KBM-7 (cell line): ENCODE measurements around the gene SELENOF.

Experiments used
- DNase-seq: peaks from one replicate; pipeline ENCODE4 v3.0.0-alpha.2; 2015
- in situ Hi-C: fragments of 300-500 bp; cut with MboI; formaldehyde crosslinking; loops from 2 replicates; pipeline ENCODE4 v1.14.3; 2020; ENCODE audit warnings: low sequenced_read_pairs, low pct_unique_long_range_greater_than_20kb, mixed read lengths

The SELENOF gene

DNA sequence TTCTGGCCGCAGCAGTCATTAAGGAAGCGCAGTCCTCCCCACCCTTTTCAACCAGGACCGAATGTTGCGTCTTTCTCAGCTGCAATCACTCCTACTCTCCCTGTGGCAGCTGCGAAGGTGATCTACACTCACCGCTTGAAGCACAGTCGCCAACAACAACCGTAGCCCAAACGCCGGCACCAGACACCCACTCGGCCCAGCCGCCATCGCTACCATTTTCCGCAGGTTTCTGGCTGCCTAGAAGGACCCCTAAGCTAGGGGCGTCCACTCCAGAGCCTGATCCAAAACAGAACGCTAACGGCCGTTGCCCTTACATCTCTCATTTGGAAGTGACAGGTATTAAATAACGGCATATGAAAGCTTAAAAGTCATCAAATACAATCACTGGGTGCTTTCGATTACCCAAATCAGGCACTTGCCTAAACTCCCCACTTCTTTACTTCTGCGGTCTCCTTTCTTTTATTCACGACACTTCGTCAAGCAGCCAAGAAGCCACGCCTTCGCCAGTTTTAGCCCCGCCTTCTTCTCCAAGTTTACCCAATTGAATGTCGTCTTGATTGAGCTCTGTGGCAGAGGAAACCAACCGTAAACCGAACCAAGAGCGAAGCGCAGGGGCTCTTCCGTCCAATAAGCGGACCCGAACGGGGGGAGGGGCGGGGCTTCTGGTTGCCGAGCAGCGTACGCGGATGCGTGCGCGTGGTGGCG, at the start of gene SELENOF:
TSS of gene SELENOF (minus strand) at position 231 of the 705 bp plus-strand sequence. CDS start at position 216, 15 bp downstream.
- in situ Hi-C loops, result no loop called here
- peak; percentile 100 for DNase-seq

DNA sequence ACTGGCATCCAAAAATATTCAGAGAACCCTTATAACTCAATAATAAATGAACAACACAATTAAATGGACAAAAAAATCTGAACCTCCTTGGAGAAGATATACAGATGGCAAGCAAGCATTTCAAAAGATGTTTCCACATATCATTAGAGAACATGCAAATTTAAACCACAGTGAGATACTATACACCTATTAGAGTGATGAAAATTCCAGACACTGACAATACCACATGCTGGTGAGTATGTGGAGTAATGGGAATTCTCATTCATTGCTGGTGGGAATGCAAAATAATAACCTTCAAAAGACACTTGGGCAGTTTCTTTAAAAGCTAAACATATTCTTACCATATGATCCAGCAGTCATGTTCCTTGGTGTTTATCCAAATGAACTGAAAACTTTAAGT, 46.6 kb upstream of the SELENOF start:
- in situ Hi-C loops, result no loop called here

DNA sequence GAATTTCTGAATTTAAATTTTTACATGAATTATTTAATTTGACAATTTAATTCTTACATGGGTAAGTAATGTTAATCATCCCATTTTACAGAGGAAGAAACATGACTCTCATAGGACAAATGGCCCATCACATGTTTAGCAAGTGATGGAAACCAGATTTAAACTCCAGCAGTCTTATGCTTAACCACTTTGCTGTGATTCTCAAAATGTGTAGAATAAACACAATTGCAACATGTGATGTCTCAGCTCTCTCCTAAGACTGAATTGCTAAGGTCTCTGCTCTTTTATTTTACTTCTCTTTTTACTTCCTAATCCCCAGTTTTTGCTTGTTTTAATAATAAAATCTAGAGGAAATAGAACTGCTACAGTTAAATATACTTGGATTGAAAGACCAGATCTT, 43.3 kb upstream of the SELENOF start:
- in situ Hi-C loops, result no loop called here
- no peak for DNase-seq

More for the DNA sequence above, 46.6 kb upstream of the SELENOF start:
- no peak for DNase-seq

DNA sequence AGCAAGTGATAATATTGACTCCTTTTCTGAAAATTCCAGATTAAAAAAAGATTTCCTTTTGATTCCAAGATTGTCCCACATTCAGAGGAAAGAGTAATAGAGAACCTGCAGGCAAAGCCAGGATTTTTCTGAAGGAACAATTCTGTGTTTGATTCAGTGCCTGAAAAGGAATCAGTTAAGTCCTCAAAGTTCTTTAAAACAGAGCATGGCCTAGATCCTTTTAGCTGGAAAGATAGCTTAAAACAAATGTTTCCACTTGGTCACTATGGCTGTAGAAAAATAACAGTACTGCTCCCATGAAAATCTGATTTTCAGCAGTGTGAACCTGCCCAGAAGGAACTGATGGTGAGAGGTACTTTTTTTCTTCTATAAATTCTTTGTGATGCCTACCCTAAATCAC, 42.3 kb upstream of the SELENOF start:
- DNase-seq, result no peak
- in situ Hi-C loops, result no loop called here

DNA sequence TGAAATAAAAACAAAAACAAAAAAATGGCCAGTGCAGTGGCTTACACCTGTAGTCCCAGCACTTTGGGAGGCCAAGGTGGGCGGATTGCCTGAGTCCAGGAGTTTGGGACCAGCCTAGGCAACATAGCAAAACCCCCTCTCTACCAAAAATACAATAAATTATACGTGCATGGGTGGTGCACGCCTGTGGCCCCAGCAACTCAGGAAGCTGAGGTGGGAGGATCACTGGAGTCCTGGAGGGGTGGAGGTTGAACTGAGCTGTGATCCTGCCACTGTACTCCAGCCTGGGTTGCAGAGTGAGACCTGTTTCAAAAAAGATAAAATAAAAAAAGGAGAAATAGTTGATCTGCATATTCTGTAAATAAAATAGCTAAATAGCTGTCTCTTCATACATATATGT, 41.8 kb upstream of the SELENOF start:
- no peak for DNase-seq
- in situ Hi-C loops, result no loop called here

DNA sequence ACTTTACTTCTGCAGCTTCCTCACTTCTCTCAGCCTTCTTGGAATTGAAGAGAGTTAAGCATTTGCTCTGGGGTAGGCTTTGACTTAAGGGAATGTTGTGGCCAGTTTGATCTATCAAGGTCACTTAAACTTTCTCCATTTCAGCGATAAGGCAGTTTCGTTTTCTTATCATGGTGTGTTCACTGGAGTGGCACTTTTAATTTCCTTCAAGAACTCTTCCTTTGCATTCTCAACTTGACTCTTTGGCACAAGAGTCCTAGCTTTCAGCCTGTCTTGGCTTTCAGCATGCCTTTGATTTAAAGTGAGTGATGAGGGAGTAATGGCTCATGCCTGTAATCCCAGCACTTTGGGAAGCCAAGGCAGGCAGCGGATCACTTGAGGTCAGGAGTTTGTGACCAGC, 39.2 kb upstream of the SELENOF start:
- no peak for DNase-seq
- in situ Hi-C loops, result no loop called here

DNA sequence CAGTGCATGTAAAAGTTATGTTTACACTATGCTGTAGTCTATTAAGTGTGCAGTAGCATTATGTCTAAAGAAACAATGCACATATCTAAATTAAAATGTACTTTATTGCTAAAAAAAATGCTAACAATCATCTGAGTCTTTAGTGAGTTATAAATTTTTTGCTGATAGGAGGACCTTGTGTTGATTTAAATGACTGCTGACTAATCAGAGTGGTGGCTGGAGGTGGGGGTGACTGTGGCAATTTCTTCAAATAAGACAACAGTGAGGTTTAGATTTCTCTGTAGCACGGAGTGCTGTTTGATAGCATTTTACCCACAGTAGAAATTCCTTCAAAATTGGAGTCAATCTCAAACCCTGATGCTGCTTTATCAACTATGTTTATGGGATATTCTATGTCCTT, 37.5 kb upstream of the SELENOF start:
- in situ Hi-C loops, result no loop called here
- no peak for DNase-seq

DNA sequence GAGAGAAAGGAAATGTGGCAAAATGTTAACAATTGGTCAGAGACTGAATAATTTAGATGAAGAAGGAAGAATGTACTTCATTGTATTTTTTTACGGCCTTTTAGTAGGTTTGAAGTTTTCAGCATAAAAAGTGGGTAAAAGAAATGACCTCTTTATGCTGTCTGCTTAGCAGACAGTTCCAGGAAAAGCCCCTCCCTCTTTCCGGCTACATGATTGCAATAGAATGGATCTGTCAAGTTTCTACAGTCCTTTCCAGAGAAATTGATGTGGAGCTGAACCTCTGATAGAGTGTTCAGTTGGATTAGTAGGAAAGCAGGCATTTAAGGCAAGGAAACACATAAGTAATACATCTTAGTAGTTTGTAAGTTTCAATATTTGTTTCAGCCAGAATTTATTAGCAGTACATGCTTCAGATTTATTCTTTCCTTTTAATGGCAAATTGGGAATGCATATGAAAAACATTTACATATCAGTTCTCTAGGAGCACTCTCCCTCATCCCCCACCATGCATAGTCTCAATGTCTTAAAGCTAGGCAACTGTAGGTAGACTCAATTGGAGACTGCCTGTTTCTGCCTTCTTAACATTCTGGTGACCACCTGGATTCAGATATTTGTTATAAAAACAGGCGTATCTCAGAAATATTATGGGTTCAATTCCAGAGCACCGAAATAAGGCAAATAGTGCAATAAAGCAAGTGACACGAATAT, 36.9 kb upstream of the SELENOF start:
- in situ Hi-C loops, result no loop called here
- peak; percentile 11 for DNase-seq

DNA sequence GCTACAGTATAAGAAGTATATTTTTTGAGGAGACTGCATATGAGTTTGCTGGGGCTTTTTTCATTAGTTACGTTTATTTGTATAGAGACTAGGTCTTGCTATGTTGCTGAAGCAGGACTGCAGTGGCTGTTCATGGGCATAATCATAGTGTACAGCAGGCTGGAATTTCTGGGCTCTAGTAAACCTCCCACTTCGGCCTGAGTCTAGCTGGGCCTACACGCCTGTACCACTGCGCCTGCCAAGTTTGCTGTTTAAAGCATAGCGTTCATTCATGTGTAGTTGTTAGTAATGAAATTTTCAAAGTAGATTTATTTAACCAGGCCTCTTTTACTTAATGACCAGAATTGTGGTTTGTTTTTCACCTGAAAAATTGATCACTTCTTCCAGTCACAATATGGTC, 34.3 kb upstream of the SELENOF start:
- in situ Hi-C loops, result no loop called here
- no peak for DNase-seq

DNA sequence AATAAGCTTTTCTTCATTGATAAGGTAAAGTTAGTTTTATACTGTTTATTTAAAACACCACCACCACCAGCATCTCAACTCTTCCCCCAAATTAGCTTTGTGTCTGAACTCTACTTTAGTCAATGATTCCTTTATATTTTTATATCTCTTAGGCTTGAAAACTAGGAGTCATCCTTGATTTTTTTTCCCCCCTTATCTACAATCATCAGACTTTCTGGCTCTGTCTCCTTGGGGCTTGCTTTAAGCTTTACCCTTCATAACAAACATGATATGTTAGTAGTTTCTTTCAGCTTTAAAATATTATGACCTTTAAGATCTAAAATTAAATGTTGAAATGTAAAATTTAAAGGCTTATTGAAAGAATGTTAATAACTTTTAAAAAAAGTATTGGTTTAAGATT, 28.8 kb upstream of the SELENOF start:
- no peak for DNase-seq
- in situ Hi-C loops, result no loop called here

DNA sequence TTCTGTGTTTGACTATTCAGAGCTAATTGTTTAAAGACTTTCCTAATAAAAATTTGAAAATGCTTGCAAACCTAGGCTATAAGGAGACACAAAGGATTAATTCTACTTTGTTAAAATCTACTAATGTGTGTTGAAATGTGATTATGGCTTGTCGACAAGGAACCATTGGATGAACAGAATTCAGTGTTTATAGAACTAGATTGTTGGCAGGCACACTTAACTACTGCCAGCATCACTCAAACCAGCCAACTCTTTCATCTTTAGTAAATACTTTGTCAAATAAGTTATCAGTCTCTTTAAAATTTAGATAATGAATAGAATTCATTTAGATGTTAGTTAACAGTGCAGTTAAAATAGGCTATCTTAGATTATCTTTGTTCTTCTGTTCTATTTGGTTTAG, 28.1 kb upstream of the SELENOF start:
- no peak for DNase-seq
- in situ Hi-C loops, result no loop called here

DNA sequence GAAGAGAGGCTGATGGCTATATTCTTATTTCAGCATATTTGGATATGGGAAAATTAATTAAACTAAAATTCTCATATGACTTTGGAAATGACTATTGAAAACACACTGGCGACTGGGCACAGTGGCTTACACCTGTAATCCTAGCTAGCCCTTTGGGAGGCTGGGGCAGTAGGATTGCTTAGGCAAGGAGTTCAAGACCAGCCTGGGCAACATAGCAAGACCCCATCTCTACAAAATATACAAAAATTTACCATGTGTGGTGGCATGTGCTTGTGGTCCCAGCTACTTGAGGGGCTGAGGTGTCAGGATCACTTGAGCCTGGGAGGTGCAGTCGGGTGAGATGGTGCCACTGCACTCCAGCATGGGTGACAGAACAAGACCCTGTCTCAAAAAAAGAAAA, 26.7 kb upstream of the SELENOF start:
- in situ Hi-C loops, result no loop called here
- no peak for DNase-seq

DNA sequence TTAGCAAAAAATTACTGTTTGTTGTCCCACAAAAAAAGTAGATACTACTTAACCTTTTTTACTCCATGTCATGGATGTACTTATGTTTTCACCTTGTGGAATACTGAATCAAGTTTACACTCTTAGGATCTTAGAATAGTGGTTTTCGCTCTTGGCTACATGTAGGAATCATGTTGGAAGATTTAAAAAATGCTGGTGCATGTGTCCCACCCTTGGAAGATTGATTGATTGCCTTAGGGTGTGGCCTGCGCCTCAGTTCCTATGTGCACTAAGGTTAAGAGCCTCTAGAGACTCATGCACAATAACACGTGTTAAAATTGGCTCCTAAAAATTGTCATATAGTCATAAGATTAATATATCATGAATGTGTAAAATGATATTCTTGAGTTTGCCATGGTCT, 25.5 kb upstream of the SELENOF start:
- DNase-seq, result no peak
- in situ Hi-C loops, result no loop called here

DNA sequence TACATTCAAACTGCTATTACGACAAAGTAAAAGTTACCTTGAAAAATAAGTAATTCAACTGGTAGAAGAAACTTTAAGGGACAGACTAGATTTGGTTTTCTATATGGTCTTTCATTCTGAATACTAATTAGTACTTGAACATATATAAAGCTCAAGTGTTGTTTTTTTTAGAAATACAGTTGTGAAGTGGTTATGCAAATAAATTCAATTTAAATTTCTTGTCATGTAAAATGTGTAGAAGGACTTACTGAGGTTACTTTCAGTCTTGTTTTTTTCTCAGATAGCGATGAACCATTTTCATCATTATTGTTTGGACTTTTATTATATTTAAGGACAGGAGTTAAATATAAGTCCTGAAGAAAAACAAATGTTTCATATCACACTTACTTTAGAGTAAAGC, 24.9 kb upstream of the SELENOF start:
- DNase-seq, result no peak
- in situ Hi-C loops, result no loop called here

DNA sequence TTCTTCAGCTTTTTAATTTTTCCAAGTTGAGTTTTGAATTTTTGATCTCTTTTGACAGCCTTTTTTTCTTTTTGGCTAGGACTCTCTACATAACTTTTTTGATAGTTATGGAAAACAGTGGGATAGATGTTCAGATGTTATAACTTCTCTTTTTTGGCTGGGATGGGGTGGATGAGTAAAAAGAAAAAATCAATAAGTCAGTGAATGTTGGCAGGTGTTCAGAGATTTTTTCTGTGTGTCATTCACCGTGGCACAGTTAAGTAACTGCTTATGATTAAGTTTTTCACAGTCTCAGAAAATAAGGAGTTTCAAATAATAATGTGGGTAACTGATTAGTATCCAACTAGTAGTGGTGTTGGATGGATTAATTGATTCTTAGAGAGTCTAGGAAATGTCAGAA, 24.5 kb upstream of the SELENOF start:
- in situ Hi-C loops, result no loop called here
- peak; percentile 19 for DNase-seq

DNA sequence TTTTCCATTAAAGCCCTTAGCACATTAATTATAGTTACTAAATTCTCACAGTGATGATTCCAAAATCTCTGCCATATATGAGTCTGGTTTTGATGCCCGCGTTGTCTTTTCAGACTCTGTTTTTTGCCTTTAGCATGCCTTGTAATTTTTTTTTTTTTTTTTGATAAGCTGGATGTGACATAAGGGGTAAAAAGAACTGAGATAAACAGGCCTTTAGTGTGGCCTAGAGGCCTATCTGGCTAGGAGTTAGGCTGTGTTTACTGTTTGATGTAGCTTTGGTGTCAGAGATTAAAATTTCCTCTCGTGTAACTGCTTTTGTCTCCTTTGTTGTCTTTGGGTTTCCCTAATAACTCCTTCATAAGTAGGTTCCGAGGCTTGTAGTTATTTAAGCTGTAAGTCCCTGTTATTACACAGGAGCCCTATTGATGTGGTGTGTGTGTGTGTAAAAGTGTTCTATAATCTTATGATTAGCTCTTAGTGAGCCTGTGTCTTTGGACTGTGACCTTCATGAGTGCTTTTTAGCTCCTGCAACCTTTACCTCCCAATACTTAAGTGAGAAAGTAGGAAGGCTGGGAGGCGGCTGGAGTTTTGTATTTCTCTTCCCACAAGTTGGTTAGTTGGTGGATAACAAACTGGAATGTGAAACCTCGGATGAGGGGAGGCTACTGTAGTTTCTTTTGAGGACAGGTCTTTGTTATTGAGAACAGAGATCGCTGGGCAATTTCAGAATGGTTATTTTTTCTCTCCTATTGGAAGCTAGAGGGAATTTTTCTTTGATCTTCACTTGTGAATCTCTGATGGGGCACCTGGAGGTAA, 19.8 kb upstream of the SELENOF start:
- in situ Hi-C loops, result no loop called here

DNA sequence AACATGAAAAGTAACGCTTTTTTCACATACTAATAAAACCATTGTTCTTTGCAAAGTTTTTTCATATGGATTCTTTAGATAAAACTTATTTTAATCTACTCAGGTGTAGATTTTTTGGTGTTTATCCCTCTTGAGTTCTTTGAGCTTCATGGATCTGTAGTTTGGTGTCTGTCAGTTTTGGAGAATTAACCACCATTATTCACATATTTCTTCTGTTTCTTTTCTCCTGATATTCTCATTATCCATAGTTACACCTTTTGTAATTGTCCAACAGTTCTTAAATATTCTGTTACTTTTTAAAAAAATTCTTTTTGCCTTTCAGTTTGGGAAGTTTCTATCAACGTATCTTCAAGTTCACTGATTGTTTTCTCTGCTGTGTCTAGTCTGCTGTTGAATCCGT, 19.1 kb upstream of the SELENOF start:
- in situ Hi-C loops, result no loop called here

More for the DNA sequence above, 19.8 kb upstream of the SELENOF start:
- no peak for DNase-seq

DNA sequence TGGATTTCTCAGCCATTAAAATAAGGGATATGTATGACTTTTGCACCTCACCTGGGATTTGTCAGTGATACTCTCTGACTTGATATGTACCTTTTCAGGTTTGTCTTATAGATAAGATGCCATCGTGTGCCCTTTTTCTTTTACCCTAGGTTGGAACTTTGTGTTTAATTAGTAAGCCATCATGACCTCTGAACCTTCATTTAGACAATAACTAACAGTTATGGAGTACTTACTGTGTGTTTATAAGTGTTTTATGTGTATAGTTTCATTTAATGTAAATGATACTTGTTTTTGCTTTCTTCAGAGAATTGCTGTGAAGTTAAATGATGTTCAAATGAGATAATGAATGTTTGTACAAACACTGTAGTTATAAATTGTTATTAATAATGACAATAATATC, 14.9 kb upstream of the SELENOF start:
- in situ Hi-C loops, result no loop called here
- DNase-seq, result no peak

More for the DNA sequence above, 19.1 kb upstream of the SELENOF start:
- DNase-seq, result no peak

DNA sequence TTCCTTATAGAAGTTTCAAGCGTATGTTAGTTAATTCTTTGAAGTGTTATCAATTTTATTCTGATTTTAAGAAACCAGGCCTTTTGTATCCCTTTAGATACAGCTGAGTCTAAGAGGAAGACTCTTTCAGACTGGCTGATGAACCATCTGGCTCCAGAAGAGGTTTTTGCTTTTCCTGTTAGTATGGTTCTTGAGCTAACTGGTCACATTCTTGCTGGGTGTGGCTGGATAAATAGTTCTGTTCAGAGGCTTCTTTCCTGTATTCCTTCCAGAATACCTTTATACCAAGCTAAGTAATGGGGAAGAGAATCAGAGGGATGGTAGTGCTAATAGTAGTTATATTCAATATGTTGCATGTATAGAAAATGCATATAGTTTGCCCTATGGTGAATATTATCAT, 13.0 kb upstream of the SELENOF start:
- in situ Hi-C loops, result no loop called here

DNA sequence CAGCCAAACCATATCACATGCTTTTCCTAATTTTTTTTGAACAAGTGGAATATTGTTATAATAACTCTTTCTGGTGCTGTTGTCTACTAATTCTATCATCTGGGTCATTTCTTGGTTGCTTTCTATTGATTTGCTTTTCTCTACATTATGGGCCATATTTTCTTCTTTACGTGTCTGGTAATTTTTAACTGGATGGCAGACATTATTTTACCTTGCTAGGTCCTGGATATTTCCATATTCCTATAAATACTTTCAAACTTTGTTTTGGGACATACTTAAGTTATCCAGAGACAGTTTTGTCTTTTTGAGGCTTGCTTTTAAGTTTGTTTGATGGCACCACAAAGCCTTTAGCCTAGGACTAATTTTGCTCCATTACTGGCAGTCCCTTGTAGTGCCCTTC, 11.8 kb upstream of the SELENOF start:
- DNase-seq, result no peak
- in situ Hi-C loops, result no loop called here

More for the DNA sequence above, 13.0 kb upstream of the SELENOF start:
- DNase-seq, result no peak
